Type B pancreatic cell (in vitro differentiated cells): ENCODE results near the gene C11orf98. TPM values are rescaled to one million over a fixed set of nuclear protein-coding genes. Genes with fewer than 3 reads are reported as not detected.

Source experiments
- DNase-seq: peaks from one replicate; pipeline ENCODE4 v3.0.0; 2021; ENCODE audit warnings: mixed read lengths; ENCODE audit not compliant: unreplicated experiment; ENCODE audit errors: extremely low spot score
- H3K27ac Mint-ChIP-seq: 2 replicates; pipeline ENCODE4 v1.8.0; 2021; ENCODE audit warnings: mild to moderate bottlenecking, mixed read lengths
- H3K27me3 Mint-ChIP-seq: 2 replicates; pipeline ENCODE4 v1.8.0; 2021; ENCODE audit warnings: mixed read lengths
- H3K36me3 Mint-ChIP-seq: 2 replicates; pipeline ENCODE4 v1.8.0; 2021; ENCODE audit warnings: mixed read lengths
- H3K4me1 Mint-ChIP-seq: one replicate; pipeline ENCODE4 v1.8.0; 2021; ENCODE audit warnings: mixed read lengths; ENCODE audit not compliant: unreplicated experiment
- H3K4me3 Mint-ChIP-seq: 2 replicates; pipeline ENCODE4 v1.8.0; 2021; ENCODE audit warnings: mild to moderate bottlenecking, mixed read lengths
- H3K9me3 Mint-ChIP-seq: 2 replicates; pipeline ENCODE4 v1.8.0; 2021; ENCODE audit warnings: mixed read lengths
- total RNA-seq: library from RNA; stranded (reverse); gene quantifications from 2 replicates; pipeline ENCODE4 v1.2.1, GENCODE V29; 2021; ENCODE audit warnings: low replicate concordance
- TF ChIP-seq, protein P1 (sequence below): fragments of 200-600 bp; sonication (generic); conservative IDR thresholded peaks from 2 replicates; pipeline ENCODE4 v1.5.0; 2021; ENCODE audit warnings: antibody characterized with exemption, mild to moderate bottlenecking

The C11orf98 gene
- total RNA-seq, 1 donor from 2014 or later, result 69.2 TPM

DNA sequence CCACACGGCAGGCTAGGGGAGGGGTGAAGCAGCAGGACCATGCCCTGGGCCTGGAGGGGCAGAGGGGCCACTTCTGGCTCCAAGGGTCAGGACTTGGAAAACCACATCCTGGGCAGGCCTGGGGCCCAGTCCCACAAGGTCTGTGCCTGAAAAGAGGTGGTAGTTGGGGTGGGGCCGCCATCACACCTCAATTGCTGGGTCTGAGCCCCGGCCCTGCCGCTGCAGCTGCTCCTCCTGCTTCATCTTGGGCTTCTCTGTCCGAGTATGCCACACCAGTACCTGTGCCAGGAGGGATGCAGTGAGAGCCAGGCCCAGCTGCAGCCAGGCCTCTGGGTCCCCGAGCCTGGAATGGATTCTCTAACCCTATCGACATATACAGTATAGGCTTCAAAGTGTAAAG is 49.5 kb downstream of the C11orf98 start:
- no peaks in the 10 kb centered on the region for H3K9me3 Mint-ChIP-seq
- TF ChIP-seq, protein P1, sequence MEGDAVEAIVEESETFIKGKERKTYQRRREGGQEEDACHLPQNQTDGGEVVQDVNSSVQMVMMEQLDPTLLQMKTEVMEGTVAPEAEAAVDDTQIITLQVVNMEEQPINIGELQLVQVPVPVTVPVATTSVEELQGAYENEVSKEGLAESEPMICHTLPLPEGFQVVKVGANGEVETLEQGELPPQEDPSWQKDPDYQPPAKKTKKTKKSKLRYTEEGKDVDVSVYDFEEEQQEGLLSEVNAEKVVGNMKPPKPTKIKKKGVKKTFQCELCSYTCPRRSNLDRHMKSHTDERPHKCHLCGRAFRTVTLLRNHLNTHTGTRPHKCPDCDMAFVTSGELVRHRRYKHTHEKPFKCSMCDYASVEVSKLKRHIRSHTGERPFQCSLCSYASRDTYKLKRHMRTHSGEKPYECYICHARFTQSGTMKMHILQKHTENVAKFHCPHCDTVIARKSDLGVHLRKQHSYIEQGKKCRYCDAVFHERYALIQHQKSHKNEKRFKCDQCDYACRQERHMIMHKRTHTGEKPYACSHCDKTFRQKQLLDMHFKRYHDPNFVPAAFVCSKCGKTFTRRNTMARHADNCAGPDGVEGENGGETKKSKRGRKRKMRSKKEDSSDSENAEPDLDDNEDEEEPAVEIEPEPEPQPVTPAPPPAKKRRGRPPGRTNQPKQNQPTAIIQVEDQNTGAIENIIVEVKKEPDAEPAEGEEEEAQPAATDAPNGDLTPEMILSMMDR, result no peak
- H3K27me3 Mint-ChIP-seq, result no peaks in the 10 kb centered on the region
- peaks cover 14% of the 10 kb centered on the region for H3K4me1 Mint-ChIP-seq
- H3K36me3 Mint-ChIP-seq, result peaks cover 8% of the 10 kb centered on the region
- no peak for DNase-seq
- H3K27ac Mint-ChIP-seq, result no peak overlapping the region
- H3K4me3 Mint-ChIP-seq, result no peak overlapping the region

DNA sequence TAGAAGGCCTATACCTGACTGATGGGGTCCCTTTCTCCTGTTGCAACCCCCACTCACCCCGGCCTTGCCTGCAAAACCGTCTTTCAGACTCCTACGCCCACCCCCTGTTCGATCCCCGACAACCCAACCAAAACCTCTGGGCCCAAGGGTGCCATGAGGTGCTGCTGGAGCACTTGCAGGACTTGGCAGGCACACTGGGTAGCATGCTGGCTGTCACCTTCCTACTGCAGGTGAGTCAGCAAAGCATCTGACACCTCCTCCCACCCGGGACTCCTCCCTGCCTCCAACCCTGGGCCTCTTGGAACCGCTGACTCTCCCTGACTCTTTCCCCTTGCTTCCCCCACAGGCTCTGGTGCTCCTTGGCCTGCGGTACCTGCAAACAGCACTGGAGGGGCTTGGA is 50.7 kb downstream of the C11orf98 start:
- H3K27me3 Mint-ChIP-seq, result no peaks in the 10 kb centered on the region
- no peak for DNase-seq
- H3K4me3 Mint-ChIP-seq, result peak overlapping the region; percentile 84
- H3K9me3 Mint-ChIP-seq, result no peaks in the 10 kb centered on the region
- TF ChIP-seq, protein P1, result no peak
- H3K36me3 Mint-ChIP-seq, result peaks cover 8% of the 10 kb centered on the region
- H3K4me1 Mint-ChIP-seq, result peaks cover 17% of the 10 kb centered on the region
- H3K27ac Mint-ChIP-seq, result peak overlapping the region; percentile 90

DNA sequence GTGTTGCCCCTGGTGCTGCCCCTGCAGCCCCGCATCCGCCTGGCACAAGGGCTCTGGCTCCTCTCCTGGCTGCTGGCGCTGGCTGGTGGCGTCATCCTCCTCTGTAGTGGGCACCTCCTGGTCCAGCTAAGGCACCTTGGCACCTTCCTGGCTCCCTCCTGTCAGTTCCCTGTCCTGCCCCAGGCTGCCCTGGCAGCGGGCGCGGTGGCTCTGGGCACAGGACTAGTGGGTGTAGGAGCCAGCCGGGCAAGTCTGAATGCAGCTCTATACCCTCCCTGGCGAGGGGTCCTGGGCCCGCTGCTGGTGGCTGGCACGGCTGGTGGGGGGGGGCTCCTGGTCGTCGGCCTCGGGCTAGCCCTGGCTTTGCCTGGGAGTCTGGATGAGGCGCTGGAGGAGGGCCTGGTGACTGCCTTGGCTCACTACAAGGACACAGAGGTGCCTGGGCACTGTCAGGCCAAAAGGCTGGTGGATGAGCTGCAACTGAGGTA is 51.7 kb downstream of the C11orf98 start:
- no peak for DNase-seq
- TF ChIP-seq, protein P1, result no peak
- H3K9me3 Mint-ChIP-seq, result no peaks in the 10 kb centered on the region
- H3K27me3 Mint-ChIP-seq, result no peaks in the 10 kb centered on the region
- H3K4me1 Mint-ChIP-seq, result peaks cover 13% of the 10 kb centered on the region
- peak overlapping the region; percentile 84 for H3K4me3 Mint-ChIP-seq
- H3K36me3 Mint-ChIP-seq, result peaks cover 4% of the 10 kb centered on the region
- H3K27ac Mint-ChIP-seq, result peak overlapping the region; percentile 90

Other genes with a start within 250 kb of the C11orf98 start
- gene SCGB1A1, start 246.2 kb downstream of the C11orf98 start, total RNA-seq, result not detected in 2 replicates
- gene AHNAK, start 118.4 kb downstream of the C11orf98 start, total RNA-seq, result 302 and 656 TPM in 2 replicates
- 1,846 and 2,051 TPM in 2 replicates for gene EEF1G, start 91.3 kb downstream of the C11orf98 start, total RNA-seq
- gene TUT1, start 73.7 kb downstream of the C11orf98 start, total RNA-seq, result 15.0 and 22.1 TPM in 2 replicates
- gene MTA2, start 63.3 kb downstream of the C11orf98 start, total RNA-seq, result 148 and 152 TPM in 2 replicates
- 46.0 and 76.0 TPM in 2 replicates for gene EML3, start 52.4 kb downstream of the C11orf98 start, total RNA-seq
- gene ROM1, start 52.0 kb downstream of the C11orf98 start, total RNA-seq, result 1.4 and 1.8 TPM in 2 replicates
- gene B3GAT3, start 43.2 kb downstream of the C11orf98 start, total RNA-seq, result 43.4 and 50.0 TPM in 2 replicates
- gene GANAB, start 18.6 kb downstream of the C11orf98 start, total RNA-seq, result 278 and 372 TPM in 2 replicates
- gene INTS5, start 11.9 kb downstream of the C11orf98 start, total RNA-seq, result 26.5 and 28.3 TPM in 2 replicates
- 17.7 and 28.0 TPM in 2 replicates for gene CSKMT, start 102 bp upstream of the C11orf98 start, total RNA-seq
- gene UQCC3, start 6.5 kb upstream of the C11orf98 start, total RNA-seq, result 11.2 and 11.7 TPM in 2 replicates
- 6.1 and 8.1 TPM in 2 replicates for gene LBHD1, start 7.1 kb upstream of the C11orf98 start, total RNA-seq
- gene UBXN1, start 13.9 kb upstream of the C11orf98 start, total RNA-seq, result 76.5 and 113 TPM in 2 replicates
- gene LRRN4CL, start 24.3 kb upstream of the C11orf98 start, total RNA-seq, result 0.21 and 1.0 TPM in 2 replicates
- gene BSCL2, start 42.2 kb upstream of the C11orf98 start, total RNA-seq, result 93.5 and 94.6 TPM in 2 replicates
- 0.88 and 4.7 TPM in 2 replicates for gene GNG3, start 42.5 kb upstream of the C11orf98 start, total RNA-seq
- 44.8 and 63.7 TPM in 2 replicates for gene HNRNPUL2, start 62.2 kb upstream of the C11orf98 start, total RNA-seq
- gene TTC9C, start 63.3 kb upstream of the C11orf98 start, total RNA-seq, result 34.1 and 39.0 TPM in 2 replicates
- gene ZBTB3, start 89.0 kb upstream of the C11orf98 start, total RNA-seq, result 6.3 and 10.1 TPM in 2 replicates
- gene POLR2G, start 96.4 kb upstream of the C11orf98 start, total RNA-seq, result 68.8 and 98.7 TPM in 2 replicates
- 23.8 and 37.6 TPM in 2 replicates for gene TAF6L, start 106.2 kb upstream of the C11orf98 start, total RNA-seq
- gene TMEM179B, start 122.2 kb upstream of the C11orf98 start, total RNA-seq, result 41.1 and 53.1 TPM in 2 replicates
- 21.9 and 23.3 TPM in 2 replicates for gene TMEM223, start 126.8 kb upstream of the C11orf98 start, total RNA-seq
- gene NXF1, start 140.2 kb upstream of the C11orf98 start, total RNA-seq, result 111 TPM in 2 replicates
- 42.4 and 51.7 TPM in 2 replicates for gene STX5, start 166.8 kb upstream of the C11orf98 start, total RNA-seq
- not detected in 2 replicates for gene TEX54, start 167.6 kb upstream of the C11orf98 start, total RNA-seq
- gene WDR74, start 174.4 kb upstream of the C11orf98 start, total RNA-seq, result 47.6 and 58.3 TPM in 2 replicates
- gene SLC3A2, start 215.7 kb upstream of the C11orf98 start, total RNA-seq, result 190 and 287 TPM in 2 replicates